Measurements from ENCODE around the gene ABCG8.
A peak's percentile ranks its signal among the peaks of the same experiment; 100 is the strongest.
"Not testable (repeated sequence)": the region's sequence is repeated elsewhere in the genome, so short reads cannot be mapped to it uniquely, and the experiment has no call there.

Gene ABCG8

DNA sequence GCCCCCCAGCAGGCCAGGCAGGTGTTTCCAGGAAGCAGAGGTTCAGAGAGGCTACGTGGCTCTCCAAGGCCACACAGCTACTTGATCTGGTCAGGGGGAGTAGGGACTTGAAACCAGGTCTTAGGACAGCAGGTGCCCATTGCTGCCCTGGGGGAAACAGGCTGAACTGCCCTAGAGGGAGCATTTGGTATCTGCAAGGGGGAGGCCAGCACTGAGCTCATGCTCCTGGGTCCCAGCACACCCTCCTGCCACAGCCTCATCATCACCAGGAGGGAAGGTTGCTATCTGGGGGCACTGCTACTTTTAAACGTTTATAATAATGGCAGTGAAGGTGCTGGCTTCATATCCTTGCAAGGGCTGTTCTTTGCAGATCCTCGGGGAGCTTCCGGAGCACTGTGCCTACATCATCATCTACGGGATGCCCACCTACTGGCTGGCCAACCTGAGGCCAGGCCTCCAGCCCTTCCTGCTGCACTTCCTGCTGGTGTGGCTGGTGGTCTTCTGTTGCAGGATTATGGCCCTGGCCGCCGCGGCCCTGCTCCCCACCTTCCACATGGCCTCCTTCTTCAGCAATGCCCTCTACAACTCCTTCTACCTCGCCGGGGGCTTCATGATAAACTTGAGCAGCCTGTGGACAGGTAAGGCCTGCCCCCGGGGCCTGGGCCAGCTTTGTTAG lies 36.1 kb downstream of the ABCG8 start:
- DNase-seq = no peak

DNA sequence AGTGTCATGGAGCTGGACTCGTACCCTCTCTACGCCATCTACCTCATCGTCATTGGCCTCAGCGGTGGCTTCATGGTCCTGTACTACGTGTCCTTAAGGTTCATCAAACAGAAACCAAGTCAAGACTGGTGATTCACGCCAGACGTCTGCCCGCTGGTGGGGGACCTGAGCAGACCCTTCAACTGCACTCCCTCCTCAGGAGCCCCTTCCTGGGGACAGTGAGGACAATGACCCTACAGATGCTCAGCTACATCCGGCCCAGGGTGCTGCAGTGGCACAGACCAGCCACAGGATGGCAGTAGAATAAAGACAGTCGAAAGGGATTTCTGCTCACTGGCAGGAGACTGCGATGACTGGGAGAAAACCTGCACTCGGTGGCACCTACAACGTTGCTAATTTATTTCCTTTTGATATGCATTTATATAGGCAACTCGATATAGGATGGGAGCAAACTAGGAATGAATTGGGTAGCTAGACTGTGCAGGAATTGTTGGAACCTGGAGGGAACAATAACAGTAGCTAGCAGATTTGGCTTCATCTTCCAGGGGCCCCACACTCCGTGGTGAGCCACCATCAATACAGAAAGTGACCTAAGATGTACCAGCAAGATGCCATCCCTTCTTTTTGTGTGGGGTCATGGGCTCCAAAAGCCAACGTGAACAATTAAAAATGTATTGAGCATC lies 39.2 kb downstream of the ABCG8 start:
- peak; percentile 16 for DNase-seq

- DNase-seq = no peak
These were observed 40.5 kb downstream of the ABCG8 start for GRCh38 chr2:43879261-43879660.

DNA sequence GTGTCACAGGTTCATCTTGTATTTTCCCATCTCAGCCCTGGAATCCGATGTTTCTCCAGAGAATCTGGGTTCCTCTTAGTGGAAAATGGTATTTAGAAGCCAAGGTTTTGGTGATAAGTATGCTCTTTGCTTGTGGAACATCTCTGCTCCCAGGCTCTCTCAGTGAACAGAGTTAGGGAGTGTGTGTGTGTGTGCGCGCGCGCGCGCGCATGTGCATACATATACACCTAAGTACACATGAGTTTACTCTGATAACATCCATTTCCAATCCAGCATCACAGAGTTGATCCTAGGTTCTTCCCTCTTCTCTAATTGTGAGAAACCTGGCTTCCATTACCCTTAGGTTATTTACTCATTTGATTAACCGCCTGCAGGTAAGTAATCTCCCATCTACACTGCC lies 41.7 kb downstream of the ABCG8 start:
- DNase-seq = no peak

DNA sequence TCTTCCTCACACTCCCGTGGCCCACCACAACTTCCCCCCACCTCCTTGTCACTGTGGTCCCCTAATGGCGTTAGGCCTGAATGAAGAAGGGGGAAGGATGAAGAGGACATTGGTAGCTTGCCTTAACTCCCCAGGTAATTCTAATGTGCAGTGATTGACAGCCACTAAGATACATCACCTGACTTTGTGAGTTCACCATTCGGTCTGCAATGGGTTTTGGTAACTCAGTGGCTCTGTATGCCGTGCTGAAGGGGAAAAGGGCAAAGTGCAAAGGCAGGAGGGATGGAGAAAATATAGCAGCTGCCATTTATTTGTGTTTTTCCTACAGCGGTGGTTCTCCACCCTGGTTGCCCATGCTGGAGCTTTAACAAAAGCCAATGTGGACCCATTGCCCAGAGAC lies 42.2 kb downstream of the ABCG8 start:
- DNase-seq = no peak

DNA sequence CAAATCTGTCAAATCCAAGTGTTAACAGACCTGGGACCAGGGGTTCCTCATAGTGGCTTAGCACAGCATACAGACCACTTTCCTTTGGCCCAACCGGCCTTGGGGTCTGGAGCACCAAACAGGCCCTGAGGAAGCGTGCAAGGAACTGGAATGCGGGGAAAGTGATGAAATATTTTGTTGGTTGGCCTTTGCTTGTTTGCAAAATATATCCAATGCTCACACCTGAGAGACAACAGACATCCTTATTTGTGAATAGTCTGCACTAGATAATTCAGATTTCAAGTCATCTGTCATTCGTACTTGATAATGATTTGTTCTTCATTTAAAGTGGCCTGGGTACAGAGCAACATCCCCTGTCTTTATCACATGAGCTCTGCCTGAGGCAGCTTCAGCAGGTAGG lies 43.5 kb downstream of the ABCG8 start:
- DNase-seq = no peak

DNA sequence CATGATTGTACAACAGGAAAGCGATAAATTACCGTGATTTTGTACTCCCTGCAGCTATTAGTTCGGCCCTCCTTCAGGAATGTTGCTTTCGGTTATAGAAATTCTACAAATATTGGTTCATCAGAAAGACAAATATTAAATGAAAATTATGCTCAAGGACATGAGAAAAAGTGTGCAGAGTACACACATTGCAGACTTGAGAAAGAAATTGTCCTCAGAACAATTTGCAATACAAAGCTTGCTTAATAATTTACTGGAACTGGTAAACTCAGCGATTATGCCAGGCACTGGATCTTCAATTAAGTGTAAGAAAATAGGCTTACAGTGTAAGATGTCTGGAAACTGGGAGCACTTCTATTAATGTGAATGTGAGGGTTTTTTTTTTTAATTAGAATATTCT lies 45.9 kb downstream of the ABCG8 start:
- DNase-seq = no peak

DNA sequence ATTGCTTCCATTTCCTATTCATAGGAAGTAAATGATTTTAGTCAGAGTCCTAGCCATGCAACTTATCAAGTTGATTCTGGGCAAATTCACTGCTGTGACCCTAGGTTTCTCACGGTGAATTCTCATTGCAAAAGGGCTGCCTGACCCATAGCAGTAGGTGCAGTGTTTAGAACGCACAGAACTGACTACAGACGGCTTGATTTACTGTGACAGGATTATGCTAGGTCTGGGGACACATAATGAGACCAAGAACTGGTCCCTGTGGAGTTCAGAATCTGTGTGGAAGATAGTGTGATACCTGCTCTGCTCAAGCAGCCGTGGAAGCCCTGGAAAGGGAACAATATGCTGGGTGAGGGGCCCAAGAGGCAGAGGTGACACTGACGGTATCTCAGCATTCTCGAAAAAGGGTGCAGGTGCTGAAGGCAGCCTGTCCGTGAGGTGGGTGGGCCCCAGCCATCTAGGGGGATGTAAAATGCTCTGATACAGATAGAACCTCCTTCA lies 46.4 kb downstream of the ABCG8 start:
- no peak for DNase-seq

DNA sequence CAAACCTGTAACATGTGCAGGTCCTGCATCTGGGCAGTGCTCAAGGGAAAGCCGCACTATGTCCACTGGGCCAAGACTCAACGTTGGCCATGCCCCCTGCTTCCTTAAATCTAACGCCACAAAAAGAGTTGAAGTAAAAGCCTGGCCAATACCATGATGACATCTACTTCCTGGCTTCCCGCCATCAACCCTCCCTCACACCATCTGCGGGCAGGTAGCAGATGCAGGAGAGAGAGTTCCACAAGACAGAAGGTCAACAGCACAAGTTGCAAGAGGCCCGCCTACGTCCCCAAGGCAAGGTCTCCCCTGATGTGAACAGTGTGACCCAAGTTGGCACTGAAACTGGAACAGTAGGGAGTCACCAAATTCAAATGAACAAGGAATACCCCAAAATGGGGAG lies 48.4 kb downstream of the ABCG8 start:
- no peak for DNase-seq

DNA sequence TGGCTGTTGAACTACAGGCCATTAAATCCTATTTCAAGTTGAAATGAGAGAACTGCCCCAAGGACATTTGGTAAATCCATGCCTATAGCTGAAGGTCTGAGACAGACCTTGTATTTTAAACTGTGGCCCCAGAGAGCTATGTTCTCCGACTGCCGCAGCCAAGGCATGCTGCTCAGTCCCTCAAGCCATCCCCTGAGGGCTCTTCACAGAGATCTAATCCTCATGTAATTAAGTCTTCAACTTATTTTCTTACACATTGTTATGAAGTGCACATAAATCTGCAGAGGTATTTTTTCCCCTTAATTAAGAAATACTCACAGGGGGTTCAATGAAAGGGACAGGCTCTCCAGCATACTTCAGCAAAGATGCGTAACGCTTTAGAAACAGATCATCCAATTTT lies 50.6 kb downstream of the ABCG8 start:
- DNase-seq = no peak

DNA sequence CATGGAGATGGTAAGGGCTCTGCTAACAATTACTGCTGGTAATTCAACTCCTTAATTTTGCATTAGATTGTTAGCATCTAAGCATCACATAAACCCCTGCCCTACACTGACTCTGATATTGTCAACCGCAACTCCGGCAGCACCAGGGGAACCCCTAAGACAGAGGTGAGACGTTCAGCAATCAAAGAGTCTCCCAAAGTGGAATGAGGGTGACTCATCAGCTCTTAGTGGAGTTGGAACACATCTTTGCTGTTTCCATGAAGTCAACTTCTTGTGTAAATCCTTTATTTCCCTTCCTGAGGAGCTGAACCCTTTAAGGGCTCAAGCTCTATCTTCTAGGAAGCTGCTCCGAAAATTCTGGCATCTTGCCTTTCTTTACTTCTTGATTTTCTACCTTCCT lies 52.1 kb downstream of the ABCG8 start:
- DNase-seq = no peak

- DNase-seq = no peak
These were observed 56.0 kb downstream of the ABCG8 start for GRCh38 chr2:43894743-43895142.

DNA sequence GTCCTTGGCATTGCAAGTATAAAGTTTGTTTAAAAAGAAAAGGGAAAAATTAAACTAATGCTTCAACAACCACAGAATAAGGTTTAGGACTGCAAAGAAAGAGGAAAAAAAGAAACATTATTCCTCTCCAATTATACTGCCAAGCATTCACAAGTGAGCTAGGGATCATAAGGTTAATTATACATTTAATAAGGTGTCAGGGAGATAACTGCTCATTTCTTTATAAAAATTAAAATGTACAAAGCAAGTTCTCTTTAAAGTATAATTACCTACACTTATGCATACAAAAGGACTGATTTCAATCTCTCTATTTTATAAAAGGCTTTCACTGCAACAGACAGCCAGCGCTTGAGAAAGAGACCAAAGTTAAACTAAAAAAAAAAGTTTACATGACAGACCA lies 58.1 kb downstream of the ABCG8 start:
- DNase-seq = no peak

GRCh38 chr2:43897492-43897891 lies 58.7 kb downstream of the ABCG8 start:
- DNase-seq = no peak

DNA sequence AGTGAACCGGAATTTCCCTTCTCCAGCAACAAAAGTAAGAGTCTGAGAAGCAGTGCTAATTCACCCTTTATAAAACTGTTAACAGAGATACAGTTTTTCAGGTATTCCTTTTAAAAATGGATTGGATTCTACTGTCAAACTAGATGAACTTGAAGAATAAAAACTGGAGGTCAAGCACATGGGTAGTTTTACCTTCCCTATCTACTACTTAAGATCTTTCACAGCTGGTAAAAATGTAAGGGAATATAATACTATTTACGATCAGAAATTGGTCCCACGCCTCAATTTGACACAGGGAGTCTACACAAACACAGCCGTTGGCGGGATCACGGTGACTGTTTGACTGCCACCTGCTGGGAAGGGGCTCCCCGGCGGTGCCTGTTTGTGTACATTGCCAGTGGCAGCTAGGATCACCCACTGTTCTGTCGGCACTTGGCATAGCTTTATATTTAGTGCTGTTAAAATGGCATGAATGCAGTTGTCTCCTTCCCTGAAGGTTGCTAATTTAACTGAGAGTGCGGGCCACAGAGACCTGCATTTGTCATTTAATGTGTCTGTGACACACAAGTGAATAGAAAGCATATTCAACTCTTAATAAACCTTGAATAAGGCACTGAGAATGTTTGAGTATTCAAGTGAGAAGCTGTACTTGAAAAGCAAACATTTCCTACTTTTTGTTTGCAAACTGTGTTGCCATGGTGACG lies 59.5 kb downstream of the ABCG8 start:
- no peak for DNase-seq

GRCh38 chr2:43898838-43899346 lies 60.1 kb downstream of the ABCG8 start:
- DNase-seq = no peak

- no peak for DNase-seq
These were observed 60.8 kb downstream of the ABCG8 start for GRCh38 chr2:43899589-43899988.

DNA sequence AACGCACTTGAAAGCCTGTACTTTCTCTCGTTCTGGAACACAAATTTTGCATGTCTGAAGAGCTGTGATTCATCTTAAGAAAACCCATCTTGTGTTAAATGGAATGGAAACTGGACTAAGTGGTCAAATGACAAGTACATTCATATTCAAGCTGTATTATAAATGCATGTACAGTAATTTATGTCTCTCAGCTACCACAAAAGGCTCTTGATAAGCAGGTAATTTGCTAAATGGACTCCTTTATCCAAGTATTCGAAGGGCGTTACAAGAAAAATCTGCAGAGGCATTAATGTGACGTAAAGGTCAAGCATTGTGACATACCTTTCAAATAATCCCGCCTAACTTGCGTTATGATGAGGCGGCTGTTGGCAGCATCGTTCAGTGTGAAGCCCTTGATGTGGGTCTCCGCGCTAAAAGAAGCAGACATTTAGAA lies 66.6 kb downstream of the ABCG8 start:
- no peak for DNase-seq

GRCh38 chr2:43905871-43906270 lies 67.1 kb downstream of the ABCG8 start:
- DNase-seq = no peak

DNA sequence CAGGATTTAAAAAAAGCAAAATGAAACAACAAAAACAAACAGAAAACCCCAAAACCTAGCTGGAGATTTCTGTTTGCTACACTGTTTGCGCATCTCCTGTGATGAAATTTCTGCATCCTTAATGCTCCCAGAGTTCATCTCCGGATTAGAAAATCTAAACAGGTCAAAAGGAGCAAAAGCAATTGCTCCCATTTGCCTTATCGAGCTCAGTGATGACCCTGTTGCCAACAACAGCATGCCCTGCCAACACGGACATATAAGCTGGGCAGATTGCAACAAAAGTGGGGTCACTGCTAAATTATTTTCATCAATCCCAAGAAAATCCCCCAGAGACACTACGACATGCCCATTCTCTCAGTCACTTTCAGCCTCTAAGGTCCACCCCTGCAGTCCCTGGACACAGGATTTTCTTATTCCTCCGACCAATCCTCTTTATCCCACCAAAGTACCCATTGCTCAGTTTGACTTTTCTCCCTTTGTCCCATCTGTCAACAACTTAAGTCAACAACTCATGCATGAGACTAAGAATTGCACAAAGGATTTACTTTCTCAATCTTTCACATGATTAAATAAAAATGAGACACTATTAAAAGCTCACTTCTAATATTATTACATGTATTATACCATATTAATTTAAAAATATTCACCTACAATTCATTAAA lies 67.8 kb downstream of the ABCG8 start:
- DNase-seq = no peak

GRCh38 chr2:43911136-43911790 lies 72.5 kb downstream of the ABCG8 start:
- not testable (repeated sequence) for DNase-seq

DNA sequence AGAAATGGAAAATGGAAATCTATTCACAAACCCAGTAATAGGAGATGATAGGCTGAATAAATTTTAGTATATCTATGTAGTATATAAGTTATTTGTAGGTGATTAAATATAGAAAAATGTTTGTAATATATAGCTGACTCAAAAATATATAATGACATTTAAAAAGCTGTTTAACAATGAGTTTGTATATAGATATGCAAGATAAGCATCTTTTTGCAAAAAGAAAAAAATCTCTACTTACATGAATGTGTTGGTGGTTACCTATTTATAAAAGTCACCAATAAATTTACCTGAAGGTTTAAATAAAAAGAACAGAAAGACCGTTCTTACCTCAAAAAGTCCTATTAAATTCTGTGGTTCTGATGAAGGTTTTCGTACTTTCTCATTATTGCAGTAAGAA lies 85.7 kb downstream of the ABCG8 start:
- no peak for DNase-seq

GRCh38 chr2:43925431-43925830 lies 86.7 kb downstream of the ABCG8 start:
- DNase-seq = no peak
